ENCODE results near the gene JARID2. TPM values are rescaled to one million over a fixed set of nuclear protein-coding genes. Genes with fewer than 3 reads are reported as not detected.

Gene JARID2
- total and polyA plus RNA-seq, 3 donors from 2014 or later: 36.1 to 60.8 (median 53.7) TPM

GRCh38 chr6:15356937-15357336 is 111.1 kb downstream of the JARID2 start:
- WGBS, 2 donors: 65 to 68% methylated on average over 5 of the region's 5 CpGs
- no peak for DNase-seq
- Histone ChIP-seq H3K4me1 (peaks cover 6% of the 10 kb centered on the region), H3K27me3 (no peaks in the 10 kb centered on the region), H3K36me3 (ENCODE audit: low read depth, missing control alignments) (no peaks in the 10 kb centered on the region), H3K4me3 (no peak overlapping the region), H3K9me3 (no peaks in the 10 kb centered on the region), H3K27ac (no peak overlapping the region)
- TF ChIP-seq POLR2A (IDR thresholded peaks at IDR 0.05): no peak
- TF ChIP-seq CTCF (IDR thresholded peaks at IDR 0.05): no peak
- intact Hi-C loops (cut with DNase I; ENCODE audit: low total_unique reads): no loop called here

DNA sequence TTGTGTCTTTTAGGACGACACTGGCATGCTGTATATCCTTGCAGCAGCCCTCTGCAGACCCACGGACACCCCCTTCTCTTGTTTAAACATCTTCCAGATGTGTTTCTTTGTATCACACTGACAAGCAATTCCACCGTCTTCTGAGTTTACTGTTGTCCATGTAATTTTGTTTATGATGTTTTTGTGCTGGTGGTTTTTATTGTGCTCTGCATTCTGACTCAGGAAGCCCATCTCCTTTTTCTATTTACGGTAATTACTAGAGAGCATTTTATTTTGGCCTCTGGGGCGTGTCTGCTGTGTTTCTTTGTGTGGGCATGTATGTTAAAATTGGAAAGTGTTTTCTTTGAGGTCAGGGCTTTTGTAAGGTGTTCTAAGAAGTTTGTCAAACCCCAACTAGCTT is 111.9 kb downstream of the JARID2 start:
- TF ChIP-seq POLR2A (IDR thresholded peaks at IDR 0.05): no peak
- no peak for TF ChIP-seq CTCF (IDR thresholded peaks at IDR 0.05)
- Histone ChIP-seq H3K4me3 (no peak overlapping the region), H3K27me3 (no peaks in the 10 kb centered on the region), H3K27ac (no peak overlapping the region), H3K4me1 (no peaks in the 10 kb centered on the region), H3K9me3 (no peaks in the 10 kb centered on the region), H3K36me3 (ENCODE audit: low read depth, missing control alignments) (no peaks in the 10 kb centered on the region)
- intact Hi-C loops (cut with DNase I; ENCODE audit: low total_unique reads): no loop called here
- DNase-seq: no peak
- 66 to 73% methylated on average over 5 of the region's 5 CpGs for WGBS, 2 donors

DNA sequence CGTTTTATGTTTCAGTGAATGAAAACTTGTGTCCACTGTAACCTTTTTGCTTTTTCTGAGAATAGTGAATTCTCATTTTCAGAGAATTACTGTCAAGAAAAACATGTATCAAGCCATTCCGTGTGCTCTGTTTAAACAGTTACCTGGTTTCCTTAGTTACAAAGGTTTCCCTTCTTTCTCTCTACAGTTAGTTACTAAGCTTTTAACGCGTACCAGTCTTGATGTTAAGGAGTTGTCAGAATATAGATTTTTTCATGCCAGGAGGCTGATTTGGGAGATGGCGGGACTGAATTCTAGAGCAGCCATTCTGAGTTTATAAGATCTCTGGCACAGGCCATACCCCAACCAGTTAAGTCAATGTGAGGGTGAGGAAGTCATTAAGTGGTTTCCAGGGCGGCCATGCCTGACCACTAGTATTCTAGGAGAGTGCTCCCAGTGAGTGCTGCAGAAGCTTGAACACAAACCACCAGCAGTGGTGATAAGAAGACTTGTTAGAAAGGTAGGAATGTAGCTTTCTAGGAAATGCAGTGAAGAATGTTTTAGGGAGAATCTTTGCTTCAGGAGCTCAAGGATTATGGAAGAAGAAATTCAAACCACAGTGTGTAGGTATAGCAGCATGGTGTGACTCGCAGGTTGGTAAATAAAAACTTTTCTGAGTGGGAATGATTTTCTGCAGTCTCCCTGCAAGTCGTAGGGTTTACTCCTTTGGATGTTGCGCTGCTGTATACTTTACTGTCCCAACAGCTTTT is 112.9 kb downstream of the JARID2 start:
- H3K9me3 ChIP-seq: no peaks in the 10 kb centered on the region
- no peak for TF ChIP-seq CTCF (IDR thresholded peaks at IDR 0.05)
- no peak for TF ChIP-seq POLR2A (IDR thresholded peaks at IDR 0.05)
- intact Hi-C loops (cut with DNase I; ENCODE audit: low total_unique reads): no loop called here
- whole genome bisulfite sequencing, 2 donors: 89 to 94% methylated on average over 9 of the region's 9 CpGs
- no peaks in the 10 kb centered on the region for H3K27me3 ChIP-seq
- no peaks in the 10 kb centered on the region for H3K36me3 ChIP-seq (ENCODE audit: low read depth, missing control alignments)
- H3K27ac ChIP-seq: no peak overlapping the region
- no peak for DNase-seq
- H3K4me3 ChIP-seq: no peak overlapping the region
- no peaks in the 10 kb centered on the region for H3K4me1 ChIP-seq

DNA sequence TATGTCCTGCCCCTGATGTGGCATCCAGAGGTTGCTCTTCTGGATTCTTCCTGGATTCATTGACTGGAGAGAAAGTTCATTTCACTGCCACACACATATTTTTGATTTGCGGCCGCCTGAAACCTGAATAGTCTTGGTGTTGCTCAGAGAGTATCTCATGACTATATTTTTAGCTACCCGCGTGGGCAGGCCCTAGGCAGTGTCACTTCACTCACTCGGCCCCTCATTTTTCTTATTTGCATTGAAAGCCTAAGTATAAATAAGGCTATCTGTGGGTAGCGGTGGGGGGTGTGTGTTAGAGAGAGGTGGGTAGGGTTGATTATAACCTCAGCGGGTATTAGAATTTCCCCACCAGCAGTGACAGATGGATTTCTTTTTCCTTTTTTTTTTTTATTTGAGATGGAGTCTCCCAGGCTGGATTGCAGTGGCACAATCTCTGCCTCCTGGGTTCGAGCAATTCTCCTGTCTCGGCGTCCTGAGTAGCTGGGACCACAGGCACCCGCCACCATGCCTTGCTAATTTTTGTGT is 113.5 kb downstream of the JARID2 start:
- 83 to 87% methylated on average over 11 of the region's 11 CpGs for WGBS, 2 donors
- intact Hi-C loops (cut with DNase I; ENCODE audit: low total_unique reads): no loop called here
- no peak overlapping the region for H3K27ac ChIP-seq

More for the DNA sequence above, 113.5 kb downstream of the JARID2 start:
- no peaks in the 10 kb centered on the region for H3K9me3 ChIP-seq
- no peak for DNase-seq
- TF ChIP-seq CTCF (IDR thresholded peaks at IDR 0.05) (no peak), POLR2A (IDR thresholded peaks at IDR 0.05) (no peak)
- no peak overlapping the region for H3K4me3 ChIP-seq
- no peaks in the 10 kb centered on the region for H3K4me1 ChIP-seq
- H3K27me3 ChIP-seq: no peaks in the 10 kb centered on the region
- no peaks in the 10 kb centered on the region for H3K36me3 ChIP-seq (ENCODE audit: low read depth, missing control alignments)

Data from testis (tissue), 3 donors.